ENCODE data around the gene KLHL30.
A peak's percentile ranks its signal among the peaks of the same experiment; 100 is the strongest.

Gene KLHL30

DNA sequence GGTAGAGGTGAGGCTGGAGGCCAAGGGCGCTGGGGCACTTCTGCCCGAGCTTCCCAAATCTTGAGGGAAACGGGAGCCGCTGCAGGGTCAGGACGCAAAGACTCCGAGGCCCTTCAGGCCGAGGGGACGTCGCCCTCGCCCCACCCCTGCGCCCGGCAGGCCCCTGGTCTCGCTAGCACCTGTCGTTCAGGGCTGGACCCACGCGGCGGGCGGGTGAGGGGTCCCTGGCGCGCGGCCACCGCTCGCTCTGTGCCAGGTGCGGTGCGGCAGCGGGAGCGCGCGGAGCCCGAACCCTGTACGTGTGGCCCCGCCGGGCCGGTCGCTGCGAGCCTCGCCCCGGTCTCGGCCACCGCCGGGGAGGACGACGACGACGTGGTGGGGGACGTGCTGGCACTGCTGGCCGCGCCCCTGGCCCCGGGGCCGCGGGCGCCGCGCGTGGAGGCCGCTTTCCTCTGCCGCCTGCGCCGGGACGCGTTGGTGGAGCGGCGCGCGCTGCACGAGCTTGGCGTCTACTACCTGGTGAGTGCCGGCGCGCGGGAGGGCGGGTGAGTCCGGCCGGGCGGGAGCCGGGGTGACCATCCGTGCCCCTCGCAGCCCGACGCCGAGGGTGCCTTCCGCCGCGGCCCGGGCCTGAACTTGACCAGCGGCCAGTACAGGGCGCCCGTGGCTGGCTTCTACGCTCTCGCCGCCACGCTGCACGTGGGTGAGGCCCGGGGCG is 25.2 kb downstream of the KLHL30 start:
- no peak overlapping the region for H3K4me3 ChIP-seq (ENCODE audit: low read length)
- TF ChIP-seq, protein P1, sequence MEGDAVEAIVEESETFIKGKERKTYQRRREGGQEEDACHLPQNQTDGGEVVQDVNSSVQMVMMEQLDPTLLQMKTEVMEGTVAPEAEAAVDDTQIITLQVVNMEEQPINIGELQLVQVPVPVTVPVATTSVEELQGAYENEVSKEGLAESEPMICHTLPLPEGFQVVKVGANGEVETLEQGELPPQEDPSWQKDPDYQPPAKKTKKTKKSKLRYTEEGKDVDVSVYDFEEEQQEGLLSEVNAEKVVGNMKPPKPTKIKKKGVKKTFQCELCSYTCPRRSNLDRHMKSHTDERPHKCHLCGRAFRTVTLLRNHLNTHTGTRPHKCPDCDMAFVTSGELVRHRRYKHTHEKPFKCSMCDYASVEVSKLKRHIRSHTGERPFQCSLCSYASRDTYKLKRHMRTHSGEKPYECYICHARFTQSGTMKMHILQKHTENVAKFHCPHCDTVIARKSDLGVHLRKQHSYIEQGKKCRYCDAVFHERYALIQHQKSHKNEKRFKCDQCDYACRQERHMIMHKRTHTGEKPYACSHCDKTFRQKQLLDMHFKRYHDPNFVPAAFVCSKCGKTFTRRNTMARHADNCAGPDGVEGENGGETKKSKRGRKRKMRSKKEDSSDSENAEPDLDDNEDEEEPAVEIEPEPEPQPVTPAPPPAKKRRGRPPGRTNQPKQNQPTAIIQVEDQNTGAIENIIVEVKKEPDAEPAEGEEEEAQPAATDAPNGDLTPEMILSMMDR (conservative IDR thresholded peaks at IDR 0.05; ENCODE audit: low read length): no peak
- no peak for DNase-seq (ENCODE audit: low read depth)

DNA sequence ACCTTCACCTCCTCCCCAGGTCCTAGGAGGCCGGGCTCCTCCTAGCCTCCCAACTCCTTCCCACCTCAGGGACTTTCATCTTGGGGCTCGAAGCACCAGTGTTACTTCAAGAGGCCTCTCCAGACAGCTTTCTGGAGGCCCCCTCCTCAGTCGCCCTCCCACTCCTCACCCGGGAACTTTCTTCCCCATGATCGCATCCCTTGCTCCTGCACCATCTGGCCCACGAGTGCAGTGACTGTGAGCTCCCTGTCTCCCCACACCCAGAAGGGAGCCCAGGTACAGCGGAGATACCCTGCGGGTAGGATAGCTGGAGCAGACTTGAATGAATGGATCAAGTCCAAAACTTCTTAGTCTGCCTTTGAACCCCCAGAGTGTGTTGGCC is 26.4 kb downstream of the KLHL30 start:
- TF ChIP-seq, protein P1 (conservative IDR thresholded peaks at IDR 0.05; ENCODE audit: low read length): no peak
- no peak overlapping the region for H3K4me3 ChIP-seq (ENCODE audit: low read length)
- no peak for DNase-seq (ENCODE audit: low read depth)

DNA sequence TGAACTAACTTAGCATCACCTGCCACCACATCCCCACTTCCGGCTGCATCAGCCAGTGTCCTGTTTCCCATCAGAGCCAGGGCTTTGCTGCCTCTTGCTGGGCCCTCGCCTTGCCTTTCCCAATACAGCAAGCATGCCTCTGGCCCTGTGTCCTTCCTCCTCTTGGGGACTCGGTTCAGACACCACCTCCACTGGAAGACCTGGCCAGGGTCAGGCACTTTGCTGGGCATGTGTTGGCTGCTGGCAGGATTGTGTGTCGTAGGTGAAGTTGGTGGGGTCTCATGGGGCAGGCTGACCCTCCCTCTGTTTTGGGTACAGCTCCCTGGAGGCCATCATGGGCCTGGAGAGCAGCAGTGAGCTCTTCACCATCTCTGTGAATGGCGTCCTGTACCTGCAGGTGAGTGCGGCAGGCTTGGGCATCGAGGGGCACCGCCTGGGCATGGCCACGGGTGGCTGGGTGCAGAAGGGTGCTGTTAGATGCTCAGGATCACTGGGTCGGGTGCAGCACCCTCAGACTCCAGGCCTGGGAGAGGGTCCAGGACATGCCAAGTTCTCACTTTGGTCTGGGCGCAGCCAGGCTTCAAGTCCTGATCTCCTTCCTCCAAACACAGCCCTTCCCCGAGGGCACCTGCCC is 26.9 kb downstream of the KLHL30 start:
- no peak overlapping the region for H3K4me3 ChIP-seq (ENCODE audit: low read length)
- DNase-seq (ENCODE audit: low read depth): no peak
- TF ChIP-seq, protein P1 (conservative IDR thresholded peaks at IDR 0.05; ENCODE audit: low read length): no peak

DNA sequence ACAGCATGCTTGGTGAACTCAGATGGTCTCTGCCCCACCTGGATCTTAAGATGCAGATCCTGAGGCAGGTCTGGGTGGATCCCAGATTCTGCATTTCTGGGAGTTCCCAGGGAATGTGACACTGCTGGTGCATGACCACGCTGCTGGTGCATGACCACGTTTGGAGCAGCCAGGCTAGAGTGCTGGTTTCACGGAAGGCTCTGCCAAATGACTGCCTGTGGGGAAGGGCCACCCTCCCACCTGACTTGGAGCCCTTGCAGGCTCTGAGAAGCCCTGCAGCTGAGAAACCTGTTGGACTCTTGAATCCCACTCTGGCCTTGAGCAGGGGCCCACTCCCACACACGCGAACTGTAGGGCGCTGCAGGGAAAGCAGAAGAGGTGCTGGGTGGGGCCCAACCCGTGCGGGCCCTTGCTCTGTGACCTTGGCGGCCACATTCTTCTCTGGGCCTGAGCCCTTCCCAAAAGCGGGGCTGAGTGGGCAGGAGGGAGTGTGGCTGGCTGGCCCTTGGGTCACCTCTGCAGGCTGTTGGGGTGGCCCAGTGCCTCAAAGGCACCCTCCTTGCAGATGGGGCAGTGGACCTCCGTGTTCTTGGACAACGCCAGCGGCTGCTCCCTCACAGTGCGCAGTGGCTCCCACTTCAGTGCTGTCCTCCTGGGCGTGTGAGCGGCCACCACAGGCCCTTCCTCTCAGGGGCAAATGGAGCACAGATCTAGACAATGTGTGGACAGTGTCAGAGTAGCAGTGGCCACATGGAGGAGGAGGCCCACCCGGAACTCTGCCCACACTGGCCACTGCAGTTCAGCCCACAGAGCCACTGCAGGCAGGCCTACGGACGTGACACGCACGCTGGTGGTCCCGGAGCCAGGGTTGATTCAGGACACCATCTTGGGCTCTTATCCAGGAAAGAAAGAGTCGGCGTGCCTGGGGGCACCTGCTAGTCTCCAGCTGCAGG is 28.2 kb downstream of the KLHL30 start:
- TF ChIP-seq, protein P1 (conservative IDR thresholded peaks at IDR 0.05; ENCODE audit: low read length): no peak
- DNase-seq (ENCODE audit: low read depth): no peak
- no peak overlapping the region for H3K4me3 ChIP-seq (ENCODE audit: low read length)

DNA sequence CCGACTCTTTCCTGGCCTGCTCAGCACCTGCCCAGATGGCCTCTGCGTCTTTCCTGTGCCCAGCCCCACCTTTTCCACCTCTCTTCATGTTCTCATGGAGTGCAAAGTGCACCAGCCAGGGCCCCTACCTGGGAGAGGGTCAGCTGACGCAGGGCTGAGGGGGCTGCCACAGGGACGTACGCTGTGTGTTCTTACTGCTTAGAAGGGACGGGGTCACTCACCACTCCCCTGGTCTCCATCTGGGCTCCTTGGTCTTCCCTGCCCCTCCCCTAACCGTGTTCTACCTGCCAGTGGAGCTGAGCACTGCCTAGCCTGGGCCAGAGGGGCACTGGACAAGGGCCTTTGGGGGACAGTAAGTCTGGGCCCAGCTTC is 28.9 kb downstream of the KLHL30 start:
- no peak for DNase-seq (ENCODE audit: low read depth)
- no peak overlapping the region for H3K4me3 ChIP-seq (ENCODE audit: low read length)
- TF ChIP-seq, protein P1 (conservative IDR thresholded peaks at IDR 0.05; ENCODE audit: low read length): no peak

DNA sequence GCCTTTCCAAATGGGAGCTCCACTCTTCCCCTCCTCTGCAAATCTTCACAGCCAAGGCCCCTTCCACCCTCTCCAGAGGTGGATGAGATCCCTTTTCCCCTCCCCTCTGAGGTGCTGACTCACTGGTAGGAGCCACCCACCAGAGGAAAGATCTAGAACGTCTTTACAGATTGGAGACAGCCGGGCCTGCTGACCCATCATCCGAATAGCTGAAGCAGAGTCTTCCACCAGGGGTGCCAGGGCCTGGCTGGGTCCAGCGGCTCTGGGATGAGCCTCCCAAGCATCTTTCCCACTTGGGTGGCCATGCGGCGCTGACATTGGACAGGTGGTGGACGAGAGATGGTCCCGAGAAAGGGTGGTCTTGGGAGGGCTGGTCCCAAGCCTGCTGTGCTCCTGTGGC is 29.3 kb downstream of the KLHL30 start:
- TF ChIP-seq, protein P1 (conservative IDR thresholded peaks at IDR 0.05; ENCODE audit: low read length): no peak
- H3K4me3 ChIP-seq (ENCODE audit: low read length): no peak overlapping the region
- DNase-seq (ENCODE audit: low read depth): peak; percentile 15
